ENCODE data around the gene HSDL2. TPM values are rescaled to one million over a fixed set of nuclear protein-coding genes. Genes with fewer than 3 reads are reported as not detected.

Gene HSDL2
- total and polyA plus RNA-seq, 10 of the 15 experiments (the other 5 are each of a cell fraction or from before 2014, with no cell fraction given), result 20.9 to 46.1 (median 27.0) TPM

DNA sequence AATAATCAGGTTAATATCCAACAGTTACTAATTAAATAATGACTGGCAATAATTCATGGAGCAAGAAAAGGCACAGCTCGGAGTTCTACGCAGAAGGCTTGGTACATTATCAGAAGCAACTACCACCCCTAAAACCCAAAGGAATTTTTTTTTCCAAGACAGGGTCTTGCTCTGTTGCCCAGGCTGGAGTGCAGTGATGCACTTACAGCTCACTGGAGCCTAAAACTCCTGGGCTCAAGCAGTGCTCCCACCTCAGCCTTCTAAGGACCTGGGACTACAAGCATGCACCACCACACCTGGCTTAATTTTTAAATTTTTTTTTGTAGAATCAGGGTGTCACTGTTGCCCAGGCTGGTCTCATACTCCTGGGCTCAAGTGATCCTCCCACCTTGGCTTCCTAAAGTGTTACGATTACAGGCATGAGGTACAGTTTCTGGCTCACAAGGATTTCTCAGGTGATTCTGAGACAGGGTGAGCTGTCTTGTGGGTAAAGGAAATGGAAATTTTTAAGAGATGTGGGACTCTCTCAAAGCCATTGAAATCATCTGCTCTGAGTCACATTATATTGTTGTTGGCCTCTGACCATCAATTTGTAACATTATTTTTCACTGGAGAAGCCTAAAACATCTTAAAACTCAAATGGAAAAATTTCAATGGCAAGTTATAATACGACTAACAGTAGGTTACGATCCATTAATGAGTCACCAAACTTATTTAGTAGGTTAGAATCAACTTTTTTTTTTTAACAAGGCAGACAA lies 19.7 kb upstream of the HSDL2 start:
- TF ChIP-seq DPF2 (IDR thresholded peaks at IDR 0.05), result no peak
- TF ChIP-seq EED (IDR thresholded peaks at IDR 0.05; ENCODE audit: low read depth), result no peak
- TF ChIP-seq, protein P1, sequence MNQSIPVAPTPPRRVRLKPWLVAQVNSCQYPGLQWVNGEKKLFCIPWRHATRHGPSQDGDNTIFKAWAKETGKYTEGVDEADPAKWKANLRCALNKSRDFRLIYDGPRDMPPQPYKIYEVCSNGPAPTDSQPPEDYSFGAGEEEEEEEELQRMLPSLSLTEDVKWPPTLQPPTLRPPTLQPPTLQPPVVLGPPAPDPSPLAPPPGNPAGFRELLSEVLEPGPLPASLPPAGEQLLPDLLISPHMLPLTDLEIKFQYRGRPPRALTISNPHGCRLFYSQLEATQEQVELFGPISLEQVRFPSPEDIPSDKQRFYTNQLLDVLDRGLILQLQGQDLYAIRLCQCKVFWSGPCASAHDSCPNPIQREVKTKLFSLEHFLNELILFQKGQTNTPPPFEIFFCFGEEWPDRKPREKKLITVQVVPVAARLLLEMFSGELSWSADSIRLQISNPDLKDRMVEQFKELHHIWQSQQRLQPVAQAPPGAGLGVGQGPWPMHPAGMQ (IDR thresholded peaks at IDR 0.05; ENCODE audit: borderline replicate concordance), result no peak
- TF ChIP-seq, protein P2, sequence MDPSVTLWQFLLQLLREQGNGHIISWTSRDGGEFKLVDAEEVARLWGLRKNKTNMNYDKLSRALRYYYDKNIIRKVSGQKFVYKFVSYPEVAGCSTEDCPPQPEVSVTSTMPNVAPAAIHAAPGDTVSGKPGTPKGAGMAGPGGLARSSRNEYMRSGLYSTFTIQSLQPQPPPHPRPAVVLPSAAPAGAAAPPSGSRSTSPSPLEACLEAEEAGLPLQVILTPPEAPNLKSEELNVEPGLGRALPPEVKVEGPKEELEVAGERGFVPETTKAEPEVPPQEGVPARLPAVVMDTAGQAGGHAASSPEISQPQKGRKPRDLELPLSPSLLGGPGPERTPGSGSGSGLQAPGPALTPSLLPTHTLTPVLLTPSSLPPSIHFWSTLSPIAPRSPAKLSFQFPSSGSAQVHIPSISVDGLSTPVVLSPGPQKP (IDR thresholded peaks at IDR 0.05; ENCODE audit: low read depth, low read length), result no peak
- TF ChIP-seq, protein P3, sequence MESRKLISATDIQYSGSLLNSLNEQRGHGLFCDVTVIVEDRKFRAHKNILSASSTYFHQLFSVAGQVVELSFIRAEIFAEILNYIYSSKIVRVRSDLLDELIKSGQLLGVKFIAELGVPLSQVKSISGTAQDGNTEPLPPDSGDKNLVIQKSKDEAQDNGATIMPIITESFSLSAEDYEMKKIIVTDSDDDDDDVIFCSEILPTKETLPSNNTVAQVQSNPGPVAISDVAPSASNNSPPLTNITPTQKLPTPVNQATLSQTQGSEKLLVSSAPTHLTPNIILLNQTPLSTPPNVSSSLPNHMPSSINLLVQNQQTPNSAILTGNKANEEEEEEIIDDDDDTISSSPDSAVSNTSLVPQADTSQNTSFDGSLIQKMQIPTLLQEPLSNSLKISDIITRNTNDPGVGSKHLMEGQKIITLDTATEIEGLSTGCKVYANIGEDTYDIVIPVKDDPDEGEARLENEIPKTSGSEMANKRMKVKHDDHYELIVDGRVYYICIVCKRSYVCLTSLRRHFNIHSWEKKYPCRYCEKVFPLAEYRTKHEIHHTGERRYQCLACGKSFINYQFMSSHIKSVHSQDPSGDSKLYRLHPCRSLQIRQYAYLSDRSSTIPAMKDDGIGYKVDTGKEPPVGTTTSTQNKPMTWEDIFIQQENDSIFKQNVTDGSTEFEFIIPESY (IDR thresholded peaks at IDR 0.05), result no peak
- TF ChIP-seq, protein P4, sequence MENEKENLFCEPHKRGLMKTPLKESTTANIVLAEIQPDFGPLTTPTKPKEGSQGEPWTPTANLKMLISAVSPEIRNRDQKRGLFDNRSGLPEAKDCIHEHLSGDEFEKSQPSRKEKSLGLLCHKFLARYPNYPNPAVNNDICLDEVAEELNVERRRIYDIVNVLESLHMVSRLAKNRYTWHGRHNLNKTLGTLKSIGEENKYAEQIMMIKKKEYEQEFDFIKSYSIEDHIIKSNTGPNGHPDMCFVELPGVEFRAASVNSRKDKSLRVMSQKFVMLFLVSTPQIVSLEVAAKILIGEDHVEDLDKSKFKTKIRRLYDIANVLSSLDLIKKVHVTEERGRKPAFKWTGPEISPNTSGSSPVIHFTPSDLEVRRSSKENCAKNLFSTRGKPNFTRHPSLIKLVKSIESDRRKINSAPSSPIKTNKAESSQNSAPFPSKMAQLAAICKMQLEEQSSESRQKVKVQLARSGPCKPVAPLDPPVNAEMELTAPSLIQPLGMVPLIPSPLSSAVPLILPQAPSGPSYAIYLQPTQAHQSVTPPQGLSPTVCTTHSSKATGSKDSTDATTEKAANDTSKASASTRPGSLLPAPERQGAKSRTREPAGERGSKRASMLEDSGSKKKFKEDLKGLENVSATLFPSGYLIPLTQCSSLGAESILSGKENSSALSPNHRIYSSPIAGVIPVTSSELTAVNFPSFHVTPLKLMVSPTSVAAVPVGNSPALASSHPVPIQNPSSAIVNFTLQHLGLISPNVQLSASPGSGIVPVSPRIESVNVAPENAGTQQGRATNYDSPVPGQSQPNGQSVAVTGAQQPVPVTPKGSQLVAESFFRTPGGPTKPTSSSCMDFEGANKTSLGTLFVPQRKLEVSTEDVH (IDR thresholded peaks at IDR 0.05; ENCODE audit: low read depth, partially characterized antibody), result no peak
- ChIA-PET RAD21 (ENCODE audit: unreplicated experiment) (interaction anchor here (1.0 to 3.9 kb wide), 12 partner anchors 17 to 600 kb away, joined by 3 to 27 read pairs (median 6); no protein-coding TSS in a partner anchor), CTCF (interaction anchor here (0.6 to 5.4 kb wide), 21 partner anchors 9 to 604 kb away, joined by 3 to 135 read pairs (median 6); no protein-coding TSS in a partner anchor), POLR2A (interaction anchor here (0.6 kb wide), 1 partner anchor 599 kb away, joined by 3 read pairs; no protein-coding TSS in a partner anchor), SMC1A (ENCODE audit: uncharacterized antibody, unreplicated experiment) (interaction anchor here (0.6 to 5.6 kb wide), 29 partner anchors 14 to 607 kb away, joined by 3 to 86 read pairs (median 4); partner anchors contain the start of gene HSDL2)
- Histone ChIP-seq H3K4me3 (no peak overlapping the region), H3K4me1 (ENCODE audit: control insufficient read depth, insufficient read depth, low read length) (no peaks in the 10 kb centered on the region), H3K27ac (ENCODE audit: control insufficient read depth, insufficient read depth) (no peak overlapping the region), H3K9me3 (replicated peaks; ENCODE audit: control insufficient read depth, insufficient read depth, low read length) (no peaks in the 10 kb centered on the region), H3K4me2 (ENCODE audit: control insufficient read depth, insufficient read depth) (no peak overlapping the region), H2AFZ (ENCODE audit: control insufficient read depth, low read depth, low read length) (no peak overlapping the region), H3K9ac (ENCODE audit: control insufficient read depth, insufficient read depth, low read length) (no peak overlapping the region), H3K36me3 (ENCODE audit: control insufficient read depth in 2 of 2, insufficient read depth in 2 of 2, low read length in 1 of 2) (no peaks in the 10 kb centered on the region), H3K27me3 (replicated peaks in 1 of 2; ENCODE audit: control insufficient read depth in 2 of 2, insufficient read depth in 2 of 2, low read length in 1 of 2) (no peaks in the 10 kb centered on the region), H3K79me2 (ENCODE audit: control insufficient read depth, insufficient read depth, low read length) (no peaks in the 10 kb centered on the region), H4K20me1 (ENCODE audit: control insufficient read depth, insufficient read depth) (no peaks in the 10 kb centered on the region)
- DNase-seq (ENCODE audit: low read depth, low spot score) (no peak), FAIRE-seq (no peak), ATAC-seq (no peak)
- WGBS (ENCODE audit: insufficient coverage, insufficient replicate concordance, low lambda C conversion rate, missing lambda C conversion rate), result 72% methylated on average over 5 of the region's 5 CpGs
- BruUV-seq (replicated peaks), result no TSS peak
- intact Hi-C loops (cut with micrococcal nuclease; ENCODE audit: unreplicated experiment), result loop anchor here (5.0 kb wide), 1 partner anchor 432 kb away; no protein-coding TSS in a partner anchor
- in situ Hi-C loops (cut with MboI), result loop anchor here (5.0 kb wide), 2 partner anchors 273 to 598 kb away; no protein-coding TSS in a partner anchor
